ENCODE data around the gene MACROD2.

The MACROD2 gene

DNA sequence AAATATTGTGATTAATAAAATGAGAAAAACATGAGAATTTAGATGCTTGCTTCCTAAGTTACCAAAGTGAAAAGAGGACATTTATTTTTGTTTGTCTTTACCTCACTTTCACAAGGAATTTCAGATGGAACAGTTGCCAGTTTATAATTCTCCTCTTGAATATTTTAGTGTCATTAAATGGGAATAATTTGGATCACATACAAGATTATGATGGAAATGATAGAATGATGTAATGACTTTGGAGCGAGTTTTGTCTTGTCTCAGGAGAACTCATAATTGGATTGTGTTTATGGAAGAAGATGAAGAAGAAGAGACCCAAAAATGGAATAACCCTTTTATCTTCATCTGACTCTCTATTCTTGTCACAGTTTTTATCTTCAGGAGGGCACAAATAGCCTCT, 515.0 kb downstream of the MACROD2 start:
- DNase-seq (ENCODE audit: low read depth): no peak
- H3K4me3 ChIP-seq (ENCODE audit: low read depth, low read length): no peak overlapping the region
- TF ChIP-seq, protein P1, sequence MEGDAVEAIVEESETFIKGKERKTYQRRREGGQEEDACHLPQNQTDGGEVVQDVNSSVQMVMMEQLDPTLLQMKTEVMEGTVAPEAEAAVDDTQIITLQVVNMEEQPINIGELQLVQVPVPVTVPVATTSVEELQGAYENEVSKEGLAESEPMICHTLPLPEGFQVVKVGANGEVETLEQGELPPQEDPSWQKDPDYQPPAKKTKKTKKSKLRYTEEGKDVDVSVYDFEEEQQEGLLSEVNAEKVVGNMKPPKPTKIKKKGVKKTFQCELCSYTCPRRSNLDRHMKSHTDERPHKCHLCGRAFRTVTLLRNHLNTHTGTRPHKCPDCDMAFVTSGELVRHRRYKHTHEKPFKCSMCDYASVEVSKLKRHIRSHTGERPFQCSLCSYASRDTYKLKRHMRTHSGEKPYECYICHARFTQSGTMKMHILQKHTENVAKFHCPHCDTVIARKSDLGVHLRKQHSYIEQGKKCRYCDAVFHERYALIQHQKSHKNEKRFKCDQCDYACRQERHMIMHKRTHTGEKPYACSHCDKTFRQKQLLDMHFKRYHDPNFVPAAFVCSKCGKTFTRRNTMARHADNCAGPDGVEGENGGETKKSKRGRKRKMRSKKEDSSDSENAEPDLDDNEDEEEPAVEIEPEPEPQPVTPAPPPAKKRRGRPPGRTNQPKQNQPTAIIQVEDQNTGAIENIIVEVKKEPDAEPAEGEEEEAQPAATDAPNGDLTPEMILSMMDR (IDR thresholded peaks at IDR 0.05; ENCODE audit: insufficient read depth, low read depth, low read length, missing control alignments): no peak

DNA sequence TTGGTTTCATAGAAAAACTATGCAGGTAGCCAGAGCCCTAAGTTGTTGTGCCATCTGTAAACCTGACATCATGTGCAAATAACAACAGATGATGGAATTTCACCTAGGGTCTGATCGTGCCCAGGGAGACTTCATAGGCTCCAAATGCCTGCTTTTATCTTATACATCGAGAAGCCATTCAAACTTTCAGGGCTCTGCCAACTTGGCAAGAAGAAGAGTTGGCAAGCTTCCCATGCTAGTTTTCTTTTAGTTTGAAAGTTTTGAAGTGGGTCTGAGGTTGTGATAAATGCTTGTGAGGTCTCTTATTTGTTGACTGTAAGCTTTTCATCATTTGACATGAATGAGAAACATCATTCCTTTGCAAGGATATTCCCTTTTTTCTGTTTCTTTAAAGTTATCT, 517.5 kb downstream of the MACROD2 start:
- TF ChIP-seq, protein P1 (IDR thresholded peaks at IDR 0.05; ENCODE audit: insufficient read depth, low read depth, low read length, missing control alignments): no peak
- no peak for DNase-seq (ENCODE audit: low read depth)
- no peak overlapping the region for H3K4me3 ChIP-seq (ENCODE audit: low read depth, low read length)

DNA sequence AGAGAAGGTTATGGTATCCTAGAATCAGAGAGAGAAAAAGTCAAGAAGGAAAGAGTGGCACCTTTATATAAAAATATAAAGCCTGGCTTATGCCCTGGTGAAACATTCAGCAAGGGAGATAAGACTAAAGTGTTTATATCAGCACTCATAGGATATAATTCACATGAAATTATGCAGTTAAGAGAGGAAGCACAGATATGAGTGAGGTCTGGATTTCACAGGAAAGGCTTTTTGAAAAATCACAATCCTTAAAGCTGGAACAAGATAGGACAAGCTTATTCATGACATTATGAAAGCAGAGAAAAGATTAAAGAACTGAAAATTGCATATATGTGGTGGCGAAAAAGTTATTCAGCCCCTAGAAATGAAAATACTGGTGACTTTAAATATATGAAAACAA, 523.3 kb downstream of the MACROD2 start:
- TF ChIP-seq, protein P1 (IDR thresholded peaks at IDR 0.05; ENCODE audit: insufficient read depth, low read depth, low read length, missing control alignments): no peak
- DNase-seq (ENCODE audit: low read depth): no peak
- H3K4me3 ChIP-seq (ENCODE audit: low read depth, low read length): no peak overlapping the region

DNA sequence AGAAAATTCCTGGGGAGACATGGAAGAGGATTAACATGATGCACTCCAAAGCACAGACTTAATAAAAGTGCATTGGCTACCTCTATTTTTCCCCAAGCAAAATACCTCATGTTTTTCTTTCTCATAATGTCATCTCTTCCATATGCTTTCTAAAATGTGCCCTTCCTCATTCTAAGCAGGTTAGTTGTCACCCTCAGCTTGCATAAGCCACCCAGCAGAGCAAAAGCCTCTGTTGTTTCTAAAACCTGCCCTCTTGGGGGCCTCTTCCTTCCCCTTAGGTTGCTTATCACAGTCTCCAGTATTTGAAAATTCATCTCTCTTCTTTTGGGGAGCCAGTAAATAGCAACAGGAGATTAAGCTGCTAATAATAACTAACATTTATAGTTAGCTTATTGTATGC, 525.7 kb downstream of the MACROD2 start:
- no peak for DNase-seq (ENCODE audit: low read depth)
- H3K4me3 ChIP-seq (ENCODE audit: low read depth, low read length): no peak overlapping the region
- TF ChIP-seq, protein P1 (IDR thresholded peaks at IDR 0.05; ENCODE audit: insufficient read depth, low read depth, low read length, missing control alignments): no peak

DNA sequence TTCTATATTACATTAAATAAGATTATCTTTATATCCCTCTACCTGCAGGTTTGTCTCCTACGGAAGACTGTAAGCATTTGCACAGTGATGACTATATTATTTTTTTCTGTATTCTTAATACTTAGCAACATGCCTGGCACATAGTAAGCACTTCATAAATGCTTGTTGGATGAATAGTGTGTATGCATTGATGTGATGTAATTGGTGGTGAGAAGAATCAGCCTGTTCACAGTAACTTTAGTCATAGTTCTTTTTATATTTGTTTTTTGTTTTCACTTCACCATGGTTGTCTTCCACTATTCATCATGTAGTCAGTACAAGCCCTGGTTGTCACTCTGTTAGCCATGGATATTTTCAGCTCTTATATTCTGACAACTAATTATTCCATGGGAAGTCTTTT, 526.1 kb downstream of the MACROD2 start:
- TF ChIP-seq, protein P1 (IDR thresholded peaks at IDR 0.05; ENCODE audit: insufficient read depth, low read depth, low read length, missing control alignments): no peak
- no peak for DNase-seq (ENCODE audit: low read depth)
- no peak overlapping the region for H3K4me3 ChIP-seq (ENCODE audit: low read depth, low read length)

DNA sequence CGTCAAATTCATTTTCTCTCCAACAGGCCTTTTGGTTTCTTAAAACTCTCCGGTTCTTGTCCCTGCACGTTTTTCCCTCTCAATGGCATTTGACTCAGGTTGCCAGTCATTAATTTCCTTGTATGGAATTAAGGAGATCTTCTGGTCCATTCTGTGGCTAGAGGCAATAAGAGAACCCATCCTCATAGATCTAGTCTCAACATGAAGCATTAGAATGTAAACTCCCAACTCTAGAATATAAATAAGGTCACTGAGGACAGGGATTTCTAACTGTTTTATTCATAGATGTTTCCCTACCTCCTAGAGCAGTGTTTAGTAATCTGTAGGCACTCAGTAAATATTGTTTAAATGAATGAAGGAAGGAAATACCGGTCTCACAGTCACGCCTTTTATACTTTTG, 527.3 kb downstream of the MACROD2 start:
- no peak overlapping the region for H3K4me3 ChIP-seq (ENCODE audit: low read depth, low read length)
- TF ChIP-seq, protein P1 (IDR thresholded peaks at IDR 0.05; ENCODE audit: insufficient read depth, low read depth, low read length, missing control alignments): no peak
- DNase-seq (ENCODE audit: low read depth): no peak

DNA sequence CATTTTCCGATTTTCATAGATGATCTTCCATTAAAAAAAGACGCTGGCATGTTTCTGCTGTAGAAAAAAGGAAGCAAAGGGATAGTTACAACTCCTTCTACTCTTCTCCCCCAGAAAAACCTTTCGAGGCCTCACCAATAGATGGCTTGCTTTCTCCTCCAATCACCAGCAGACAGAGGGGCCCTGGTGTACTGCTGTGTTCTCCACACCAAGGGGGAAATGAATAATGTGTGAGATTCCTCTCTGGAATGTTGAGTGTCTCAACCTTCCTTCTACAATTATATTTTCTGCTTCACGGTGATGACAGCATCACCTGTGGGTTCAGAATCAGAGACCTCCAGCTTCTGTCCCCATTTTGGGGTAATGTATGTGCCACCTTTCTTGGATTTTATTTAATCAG, 527.8 kb downstream of the MACROD2 start:
- H3K4me3 ChIP-seq (ENCODE audit: low read depth, low read length): no peak overlapping the region
- no peak for DNase-seq (ENCODE audit: low read depth)
- TF ChIP-seq, protein P1 (IDR thresholded peaks at IDR 0.05; ENCODE audit: insufficient read depth, low read depth, low read length, missing control alignments): no peak
